Neural cell (in vitro differentiated cells): ENCODE results near the gene WIPF2.

Experiments used
- CTCF ChIP-seq: fragments of 450-650 bp; IDR thresholded peaks from 2 replicates; pipeline ENCODE4 v1.5.1; 2014; ENCODE audit warnings: antibody characterized with exemption, mild to moderate bottlenecking, moderate library complexity; ENCODE audit not compliant: poor library complexity, severe bottlenecking
- EP300 ChIP-seq: fragments of 450-650 bp; conservative IDR thresholded peaks from 2 replicates; pipeline ENCODE4 v1.6.1; 2014; ENCODE audit warnings: antibody characterized with exemption, mild to moderate bottlenecking, moderate library complexity; ENCODE audit not compliant: poor library complexity, severe bottlenecking
- EZH2 ChIP-seq: fragments of 200-600, 300-800 bp; shearing (Covaris generic), sonication (generic); IDR thresholded peaks from 2 replicates; pipeline ENCODE4 v1.6.1; 2014; ENCODE audit warnings: antibody characterized with exemption, low read length, borderline replicate concordance, mild to moderate bottlenecking; ENCODE audit not compliant: insufficient read depth, poor library complexity, severe bottlenecking
- MXI1 ChIP-seq: fragments of 450-650 bp; conservative IDR thresholded peaks from 2 replicates; pipeline ENCODE4 v1.6.1; 2014; ENCODE audit warnings: antibody characterized with exemption, mild to moderate bottlenecking; ENCODE audit not compliant: poor library complexity, severe bottlenecking
- RAD21 ChIP-seq: fragments of 450-650 bp; conservative IDR thresholded peaks from 2 replicates; pipeline ENCODE4 v1.6.1; 2014; ENCODE audit warnings: antibody characterized with exemption, mild to moderate bottlenecking, moderate library complexity
- SMC3 ChIP-seq: fragments of 450-650 bp; conservative IDR thresholded peaks from 2 replicates; pipeline ENCODE4 v1.6.1; 2014; ENCODE audit warnings: antibody characterized with exemption, mild to moderate bottlenecking, moderate library complexity; ENCODE audit not compliant: poor library complexity
- TAF1 ChIP-seq: IDR thresholded peaks from 2 replicates; pipeline ENCODE4 v1.6.1; 2012; ENCODE audit warnings: low read depth
- TF ChIP-seq, protein P1 (sequence below): IDR thresholded peaks from 2 replicates; pipeline ENCODE4 v1.6.1; 2012; ENCODE audit warnings: borderline replicate concordance

GRCh38 chr17:40197550-40197949, 21.6 kb upstream of the WIPF2 start:
- TF ChIP-seq CTCF, result no peak
- no peak for TF ChIP-seq TAF1
- no peak for TF ChIP-seq EZH2
- TF ChIP-seq RAD21, result no peak
- TF ChIP-seq, protein P1, sequence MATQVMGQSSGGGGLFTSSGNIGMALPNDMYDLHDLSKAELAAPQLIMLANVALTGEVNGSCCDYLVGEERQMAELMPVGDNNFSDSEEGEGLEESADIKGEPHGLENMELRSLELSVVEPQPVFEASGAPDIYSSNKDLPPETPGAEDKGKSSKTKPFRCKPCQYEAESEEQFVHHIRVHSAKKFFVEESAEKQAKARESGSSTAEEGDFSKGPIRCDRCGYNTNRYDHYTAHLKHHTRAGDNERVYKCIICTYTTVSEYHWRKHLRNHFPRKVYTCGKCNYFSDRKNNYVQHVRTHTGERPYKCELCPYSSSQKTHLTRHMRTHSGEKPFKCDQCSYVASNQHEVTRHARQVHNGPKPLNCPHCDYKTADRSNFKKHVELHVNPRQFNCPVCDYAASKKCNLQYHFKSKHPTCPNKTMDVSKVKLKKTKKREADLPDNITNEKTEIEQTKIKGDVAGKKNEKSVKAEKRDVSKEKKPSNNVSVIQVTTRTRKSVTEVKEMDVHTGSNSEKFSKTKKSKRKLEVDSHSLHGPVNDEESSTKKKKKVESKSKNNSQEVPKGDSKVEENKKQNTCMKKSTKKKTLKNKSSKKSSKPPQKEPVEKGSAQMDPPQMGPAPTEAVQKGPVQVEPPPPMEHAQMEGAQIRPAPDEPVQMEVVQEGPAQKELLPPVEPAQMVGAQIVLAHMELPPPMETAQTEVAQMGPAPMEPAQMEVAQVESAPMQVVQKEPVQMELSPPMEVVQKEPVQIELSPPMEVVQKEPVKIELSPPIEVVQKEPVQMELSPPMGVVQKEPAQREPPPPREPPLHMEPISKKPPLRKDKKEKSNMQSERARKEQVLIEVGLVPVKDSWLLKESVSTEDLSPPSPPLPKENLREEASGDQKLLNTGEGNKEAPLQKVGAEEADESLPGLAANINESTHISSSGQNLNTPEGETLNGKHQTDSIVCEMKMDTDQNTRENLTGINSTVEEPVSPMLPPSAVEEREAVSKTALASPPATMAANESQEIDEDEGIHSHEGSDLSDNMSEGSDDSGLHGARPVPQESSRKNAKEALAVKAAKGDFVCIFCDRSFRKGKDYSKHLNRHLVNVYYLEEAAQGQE, result no peak
- TF ChIP-seq MXI1, result no peak
- TF ChIP-seq SMC3, result no peak
- no peak for TF ChIP-seq EP300
